Sigmoid colon (tissue), 7 donors: ENCODE results near the gene ADGRG6. TPM values are rescaled to one million over a fixed set of nuclear protein-coding genes. Genes with fewer than 3 reads are reported as not detected.

Experiments
- DNase-seq: peaks from one replicate; pipeline ENCODE4 v3.0.0-alpha.2; 2019
- H3K27ac ChIP-seq, 4 donors: fragments of 200-600 bp; sonication (generic); one replicate each; pipeline ENCODE4 v1.5.1; 2016 to 2019; ENCODE audit warnings: mild to moderate bottlenecking in 1 of 4
- H3K27me3 ChIP-seq, 3 donors: fragments of 200-600 bp; sonication (generic); one replicate each; pipeline ENCODE4 v1.5.1; 2019; ENCODE audit warnings: mild to moderate bottlenecking in 1 of 3
- H3K36me3 ChIP-seq, 4 donors: fragments of 200-600 bp; sonication (generic); one replicate each; pipeline ENCODE4 v1.5.1; 2016 to 2019
- H3K4me1 ChIP-seq, 4 donors: fragments of 200-600 bp; sonication (generic); one replicate each; pipeline ENCODE4 v1.5.1; 2017 to 2019
- H3K4me3 ChIP-seq, 4 donors: fragments of 200-600 bp; sonication (generic); one replicate each; pipeline ENCODE4 v1.5.1; 2017 to 2019; ENCODE audit warnings: mild to moderate bottlenecking in 2 of 4, moderate library complexity in 1 of 4
- H3K9me3 ChIP-seq, 4 donors: fragments of 200-600 bp in 3 of 4; sonication (generic) in 3 of 4; one replicate each; pipeline versions ENCODE4 v1.5.1 to v1.6.1; 2013 to 2019
- EP300 ChIP-seq, 4 donors: sonication (generic); formaldehyde crosslinking; IDR thresholded peaks; one replicate each; pipeline ENCODE4 v1.6.1; 2017; ENCODE audit warnings: antibody characterized with exemption in 4 of 4
- POLR2A ChIP-seq, 2 donors: fragments of 450-650 bp; IDR thresholded peaks; one replicate each; pipeline ENCODE4 v1.6.1; 2016; ENCODE audit warnings: antibody characterized with exemption in 2 of 2, mild to moderate bottlenecking in 2 of 2, moderate library complexity in 2 of 2
- POLR2AphosphoS5 ChIP-seq, 4 donors: sonication (generic); formaldehyde crosslinking; IDR thresholded peaks; one replicate each; pipeline ENCODE4 v1.6.1; 2017; ENCODE audit warnings: antibody characterized with exemption in 4 of 4
- WGBS, 2 donors: extraction: QIAGEN DNeasy Blood & Tissue Kit; methylation state at CpG; one replicate each; pipeline ENCODE4 v1.1.7; 2013; 5-methylcytosine and 5-hydroxymethylcytosine counted together
- intact Hi-C: fragments of 100-400 bp; cut with DNase I; formaldehyde crosslinking; loops from one replicate; pipeline ENCODE4 v1.15.1; 2023
- polyA plus RNA-seq, 3 donors: library from polyadenylated mRNA; stranded (reverse); fragments of 200-250 nt; gene quantifications; one replicate each; pipeline ENCODE4 v1.2.3, GENCODE V29; 2013
- total RNA-seq, 4 donors: library from RNA; depleted of rRNA; stranded (reverse); fragments of >200 nt; gene quantifications; one replicate each; pipeline ENCODE4 v1.1.0, GENCODE V29; 2016
- TF ChIP-seq, protein P1 (sequence below), 4 experiments: fragments of 450-650 bp in 3 of 4; fragments of 200-600 bp in 1 of 4; IDR thresholded peaks; one replicate each; pipeline ENCODE4 v1.5.1; 2016 to 2019; ENCODE audit warnings: antibody characterized with exemption in 4 of 4, mild to moderate bottlenecking in 3 of 4, moderate library complexity in 2 of 4
- donor health status: healthy with polysubstance abuse.
- donor health status: Bipolar disorder and iron deficiency.
- donor health status: healthy.

The ADGRG6 gene
- total and polyA plus RNA-seq, 7 donors: 0.60 to 17.6 (median 12.6) TPM

DNA sequence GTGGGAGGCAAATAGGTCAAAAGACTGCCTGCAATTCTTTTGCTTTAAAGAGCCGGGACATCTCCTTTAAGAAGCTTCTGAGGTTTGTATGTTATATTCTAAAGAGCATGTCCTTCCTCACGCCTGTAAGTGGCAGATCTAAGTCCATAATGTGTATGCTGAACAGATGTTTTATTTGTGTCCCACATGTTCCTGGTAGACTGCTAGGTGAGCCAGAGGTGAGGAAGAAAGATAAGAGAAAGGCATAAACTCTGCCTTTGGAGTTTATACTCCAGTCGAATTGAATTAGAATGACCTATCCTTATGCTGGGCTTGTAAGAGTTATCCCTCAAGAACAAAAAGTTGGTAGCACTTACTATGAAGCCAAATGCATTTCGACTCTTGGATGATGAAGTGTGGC is 27.2 kb upstream of the ADGRG6 start:
- TF ChIP-seq POLR2A (IDR thresholded peaks at IDR 0.05) (no peak), EP300 (IDR thresholded peaks at IDR 0.05) (no peak)
- TF ChIP-seq, protein P1, sequence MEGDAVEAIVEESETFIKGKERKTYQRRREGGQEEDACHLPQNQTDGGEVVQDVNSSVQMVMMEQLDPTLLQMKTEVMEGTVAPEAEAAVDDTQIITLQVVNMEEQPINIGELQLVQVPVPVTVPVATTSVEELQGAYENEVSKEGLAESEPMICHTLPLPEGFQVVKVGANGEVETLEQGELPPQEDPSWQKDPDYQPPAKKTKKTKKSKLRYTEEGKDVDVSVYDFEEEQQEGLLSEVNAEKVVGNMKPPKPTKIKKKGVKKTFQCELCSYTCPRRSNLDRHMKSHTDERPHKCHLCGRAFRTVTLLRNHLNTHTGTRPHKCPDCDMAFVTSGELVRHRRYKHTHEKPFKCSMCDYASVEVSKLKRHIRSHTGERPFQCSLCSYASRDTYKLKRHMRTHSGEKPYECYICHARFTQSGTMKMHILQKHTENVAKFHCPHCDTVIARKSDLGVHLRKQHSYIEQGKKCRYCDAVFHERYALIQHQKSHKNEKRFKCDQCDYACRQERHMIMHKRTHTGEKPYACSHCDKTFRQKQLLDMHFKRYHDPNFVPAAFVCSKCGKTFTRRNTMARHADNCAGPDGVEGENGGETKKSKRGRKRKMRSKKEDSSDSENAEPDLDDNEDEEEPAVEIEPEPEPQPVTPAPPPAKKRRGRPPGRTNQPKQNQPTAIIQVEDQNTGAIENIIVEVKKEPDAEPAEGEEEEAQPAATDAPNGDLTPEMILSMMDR (IDR thresholded peaks at IDR 0.05): no peak
- no peak for DNase-seq
- Histone ChIP-seq H3K4me3 (no peak overlapping the region), H3K9me3 (no peaks in the 10 kb centered on the region), H3K27me3 (no peaks in the 10 kb centered on the region), H3K36me3 (no peaks in the 10 kb centered on the region), H3K4me1 (no peaks in the 10 kb centered on the region), H3K27ac (no peak overlapping the region)
- 52 to 74% methylated on average over 4 of the region's 4 CpGs for WGBS, 2 donors
- intact Hi-C loops: no loop called here

DNA sequence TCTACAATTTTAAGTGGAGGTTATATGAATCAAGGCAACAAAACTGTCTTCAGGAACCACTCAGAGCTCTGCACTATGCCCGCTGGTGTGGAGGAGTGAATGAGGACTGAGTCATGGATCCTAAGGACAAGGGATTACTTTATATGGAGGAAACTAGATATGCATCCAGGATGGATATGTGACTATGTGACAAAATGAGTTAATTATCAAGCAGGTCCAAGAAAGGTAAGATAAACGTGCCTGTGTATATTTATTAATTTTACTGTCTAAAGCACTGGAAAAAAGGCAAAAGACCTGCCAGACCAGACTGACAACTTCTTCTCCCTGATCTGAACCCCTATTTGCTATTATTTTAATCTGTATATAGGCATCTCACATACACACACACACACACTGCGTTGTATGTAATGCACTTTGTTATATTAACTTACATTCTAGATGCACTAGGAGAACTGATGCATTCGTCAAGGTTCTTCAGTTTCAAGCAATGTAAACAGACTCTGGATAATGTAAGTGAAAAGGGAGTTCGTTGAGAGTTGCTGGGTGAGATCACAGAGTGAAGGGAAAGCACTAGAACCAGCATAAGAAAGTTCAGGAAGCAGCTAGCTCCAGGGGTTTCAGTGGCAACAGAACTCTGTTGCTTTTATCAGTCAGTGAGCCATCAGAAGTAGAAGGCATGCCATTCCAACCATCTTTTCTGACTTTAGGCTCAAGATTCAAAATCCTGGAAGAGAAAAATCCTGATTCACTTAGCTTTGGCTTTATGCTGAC is 26.4 kb upstream of the ADGRG6 start:
- no peak overlapping the region for H3K4me3 ChIP-seq
- no peak overlapping the region for H3K27ac ChIP-seq
- no peaks in the 10 kb centered on the region for H3K4me1 ChIP-seq
- intact Hi-C loops: no loop called here
- TF ChIP-seq POLR2A (IDR thresholded peaks at IDR 0.05) (no peak), POLR2AphosphoS5 (IDR thresholded peaks at IDR 0.05) (no peak), EP300 (IDR thresholded peaks at IDR 0.05) (no peak)
- TF ChIP-seq, protein P1 (IDR thresholded peaks at IDR 0.05): no peak
- no peaks in the 10 kb centered on the region for H3K36me3 ChIP-seq
- no peak for DNase-seq
- H3K9me3 ChIP-seq: no peaks in the 10 kb centered on the region
- 27 to 59% methylated on average over 5 of the region's 5 CpGs for WGBS, 2 donors
- no peaks in the 10 kb centered on the region for H3K27me3 ChIP-seq

DNA sequence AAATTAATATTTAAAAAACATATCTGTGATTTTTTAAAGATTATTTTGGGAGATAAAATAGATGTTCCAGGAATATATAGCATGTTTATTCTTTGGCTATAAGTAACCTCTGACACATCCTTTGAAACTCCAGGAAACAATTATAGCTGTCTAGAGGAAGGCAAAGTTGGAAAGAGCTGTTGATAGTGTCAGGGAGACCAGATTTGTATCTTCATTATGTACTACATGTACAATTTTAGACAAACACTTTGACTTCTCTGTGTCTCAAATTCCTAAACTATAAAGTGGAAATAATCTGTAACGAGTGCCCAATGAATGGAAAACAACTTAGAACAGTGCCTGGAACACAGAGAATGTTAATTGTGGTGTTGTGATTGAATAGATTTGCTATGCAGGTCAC is 25.6 kb upstream of the ADGRG6 start:
- H3K27me3 ChIP-seq: no peaks in the 10 kb centered on the region

DNA sequence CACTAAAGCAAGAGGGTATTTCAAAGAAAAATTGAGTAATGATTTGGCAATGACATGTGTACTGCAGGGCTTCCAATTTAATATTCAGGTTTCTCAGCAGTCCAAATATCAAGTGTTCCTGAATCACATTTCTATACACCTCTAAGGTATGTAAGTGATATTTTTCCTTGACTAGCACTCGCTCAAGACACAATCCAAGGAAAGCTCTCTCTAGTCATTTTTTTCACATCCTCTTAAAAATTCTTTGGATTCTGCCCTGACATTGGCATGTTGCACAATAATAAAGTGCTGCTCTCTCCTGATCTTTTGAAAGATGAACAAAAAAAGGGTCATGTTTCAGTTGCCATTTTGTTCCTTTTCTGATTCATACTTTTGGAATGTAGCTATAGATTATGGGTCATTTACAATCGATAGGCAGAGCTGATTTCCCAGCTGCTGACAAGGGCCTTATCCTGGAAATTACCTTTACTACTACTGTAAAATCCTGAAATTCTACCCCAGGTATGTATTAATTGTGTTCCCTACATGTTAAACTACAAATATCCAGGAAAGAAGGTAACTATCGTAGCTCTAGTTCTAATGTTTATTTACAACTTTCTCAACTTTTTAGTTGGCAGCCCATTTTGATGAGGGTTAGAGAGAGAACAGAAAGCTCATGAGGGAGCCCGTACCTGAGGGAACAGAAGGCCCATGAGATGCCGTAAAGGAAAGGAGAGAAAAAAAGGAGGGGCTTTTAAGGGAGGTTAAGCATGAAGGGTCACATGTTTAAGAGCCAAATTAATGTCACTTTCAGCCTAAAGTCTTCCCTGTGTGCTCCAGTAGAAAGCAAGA is 22.2 kb upstream of the ADGRG6 start:
- TF ChIP-seq POLR2AphosphoS5 (IDR thresholded peaks at IDR 0.05) (no peak), EP300 (IDR thresholded peaks at IDR 0.05) (no peak), POLR2A (IDR thresholded peaks at IDR 0.05) (no peak)
- TF ChIP-seq, protein P1 (IDR thresholded peaks at IDR 0.05): no peak
- Histone ChIP-seq H3K27me3 (no peaks in the 10 kb centered on the region), H3K4me1 (no peaks in the 10 kb centered on the region), H3K4me3 (no peak overlapping the region), H3K27ac (no peak overlapping the region), H3K36me3 (no peaks in the 10 kb centered on the region), H3K9me3 (peaks cover 0 to 3% (median 0%) of the 10 kb centered on the region in 4 donors)
- WGBS, 2 donors: 77 to 87% methylated on average over 5 of the region's 5 CpGs
- DNase-seq: no peak
- intact Hi-C loops: no loop called here

More for the DNA sequence above, 25.6 kb upstream of the ADGRG6 start:
- no peak for TF ChIP-seq EP300 (IDR thresholded peaks at IDR 0.05)
- TF ChIP-seq, protein P1 (IDR thresholded peaks at IDR 0.05): no peak
- no peak for TF ChIP-seq POLR2A (IDR thresholded peaks at IDR 0.05)
- TF ChIP-seq POLR2AphosphoS5 (IDR thresholded peaks at IDR 0.05): no peak
- Histone ChIP-seq H3K27ac (no peak overlapping the region), H3K9me3 (peaks cover 0 to 3% (median 0%) of the 10 kb centered on the region in 4 donors), H3K4me3 (no peak overlapping the region), H3K4me1 (no peaks in the 10 kb centered on the region), H3K36me3 (no peaks in the 10 kb centered on the region)
- WGBS, 2 donors: 47 to 66% methylated on average over 1 of the region's 1 CpG
- no peak for DNase-seq
- intact Hi-C loops: no loop called here
